Left cardiac atrium (tissue), 4 donors: ENCODE data around the gene ATP13A4. TPM values are rescaled to one million over a fixed set of nuclear protein-coding genes. Genes with fewer than 3 reads are reported as not detected.
A peak's percentile ranks its signal among the peaks of the same experiment; 100 is the strongest.

Experiments used
- ATAC-seq, 2 donors: fragments of 200-7000 bp; cut with Tn5 transposase; one replicate each; pipeline ENCODE4 v1.9.1; 2020; ENCODE audit warnings: mild to moderate bottlenecking in 2 of 2, moderate library complexity in 2 of 2
- DNase-seq: peaks from one replicate; pipeline ENCODE4 v3.0.0-alpha.2; 2020
- intact Hi-C, 2 donors: fragments of 100-400 bp; cut with DNase I; formaldehyde crosslinking; loops; one replicate each; pipeline versions ENCODE4 v1.14.1 to v1.15.1; 2022 to 2023
- long read RNA-seq: library from polyadenylated mRNA; unstranded; transcript quantifications from one replicate; pipeline ENCODE4 v2.0.0, GENCODE V29; 2021
- total RNA-seq, 2 donors: library from RNA; stranded (reverse); fragmentation: NEBNext Ultra II Directional; extraction: Animal tissue kit (Norgen Biotek cat#: 25700); gene quantifications; one replicate each; pipeline ENCODE4 v1.2.1, GENCODE V29; 2021
- donor health status: DM: no; HTN: yes; CAD: no.
- donor health status: DM: no; HTN: yes; CAD: no; lungs with severe emphysema.
- donor health status: DM: yes; HTN: yes; CAD: no.
- donor health status: Dilated cardiomyopathy.

The ATP13A4 gene, protein sequence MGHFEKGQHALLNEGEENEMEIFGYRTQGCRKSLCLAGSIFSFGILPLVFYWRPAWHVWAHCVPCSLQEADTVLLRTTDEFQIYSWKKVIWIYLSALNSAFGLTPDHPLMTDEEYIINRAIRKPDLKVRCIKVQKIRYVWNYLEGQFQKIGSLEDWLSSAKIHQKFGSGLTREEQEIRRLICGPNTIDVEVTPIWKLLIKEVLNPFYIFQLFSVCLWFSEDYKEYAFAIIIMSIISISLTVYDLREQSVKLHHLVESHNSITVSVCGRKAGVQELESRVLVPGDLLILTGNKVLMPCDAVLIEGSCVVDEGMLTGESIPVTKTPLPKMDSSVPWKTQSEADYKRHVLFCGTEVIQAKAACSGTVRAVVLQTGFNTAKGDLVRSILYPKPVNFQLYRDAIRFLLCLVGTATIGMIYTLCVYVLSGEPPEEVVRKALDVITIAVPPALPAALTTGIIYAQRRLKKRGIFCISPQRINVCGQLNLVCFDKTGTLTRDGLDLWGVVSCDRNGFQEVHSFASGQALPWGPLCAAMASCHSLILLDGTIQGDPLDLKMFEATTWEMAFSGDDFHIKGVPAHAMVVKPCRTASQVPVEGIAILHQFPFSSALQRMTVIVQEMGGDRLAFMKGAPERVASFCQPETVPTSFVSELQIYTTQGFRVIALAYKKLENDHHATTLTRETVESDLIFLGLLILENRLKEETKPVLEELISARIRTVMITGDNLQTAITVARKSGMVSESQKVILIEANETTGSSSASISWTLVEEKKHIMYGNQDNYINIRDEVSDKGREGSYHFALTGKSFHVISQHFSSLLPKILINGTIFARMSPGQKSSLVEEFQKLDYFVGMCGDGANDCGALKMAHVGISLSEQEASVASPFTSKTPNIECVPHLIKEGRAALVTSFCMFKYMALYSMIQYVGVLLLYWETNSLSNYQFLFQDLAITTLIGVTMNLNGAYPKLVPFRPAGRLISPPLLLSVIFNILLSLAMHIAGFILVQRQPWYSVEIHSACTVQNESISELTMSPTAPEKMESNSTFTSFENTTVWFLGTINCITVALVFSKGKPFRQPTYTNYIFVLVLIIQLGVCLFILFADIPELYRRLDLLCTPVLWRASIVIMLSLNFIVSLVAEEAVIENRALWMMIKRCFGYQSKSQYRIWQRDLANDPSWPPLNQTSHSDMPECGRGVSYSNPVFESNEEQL
- under 1 TPM; 0.29 to 0.47 TPM for total RNA-seq
- long read RNA-seq, result 0 reads

DNA sequence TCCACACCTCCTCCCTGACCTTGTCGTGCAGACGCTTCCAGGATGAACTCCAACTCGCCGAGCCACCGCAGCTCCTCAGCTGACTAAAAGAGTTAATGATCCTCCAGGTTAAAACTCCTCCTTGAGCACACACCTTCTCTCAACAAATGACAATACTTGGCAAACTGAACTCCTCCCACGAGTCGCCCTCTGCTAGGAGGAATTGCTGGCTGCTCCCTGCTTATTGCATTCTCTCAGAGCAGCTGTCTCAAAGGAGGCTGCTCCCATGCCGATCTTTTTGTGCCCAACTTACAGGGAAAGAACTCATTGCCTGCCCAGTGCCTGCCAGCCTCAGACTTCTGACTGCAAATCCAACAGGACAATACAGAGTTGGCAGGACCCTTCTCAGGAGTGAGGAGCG lies at the start of gene ATP13A4:
ATP13A4 (minus strand) TSS at position 85 of the 400 bp plus-strand sequence. CDS start 96 bp downstream, outside the sequence.
- intact Hi-C loops, result no loop called here
- ATAC-seq, result no peak
- DNase-seq, result no peak

DNA sequence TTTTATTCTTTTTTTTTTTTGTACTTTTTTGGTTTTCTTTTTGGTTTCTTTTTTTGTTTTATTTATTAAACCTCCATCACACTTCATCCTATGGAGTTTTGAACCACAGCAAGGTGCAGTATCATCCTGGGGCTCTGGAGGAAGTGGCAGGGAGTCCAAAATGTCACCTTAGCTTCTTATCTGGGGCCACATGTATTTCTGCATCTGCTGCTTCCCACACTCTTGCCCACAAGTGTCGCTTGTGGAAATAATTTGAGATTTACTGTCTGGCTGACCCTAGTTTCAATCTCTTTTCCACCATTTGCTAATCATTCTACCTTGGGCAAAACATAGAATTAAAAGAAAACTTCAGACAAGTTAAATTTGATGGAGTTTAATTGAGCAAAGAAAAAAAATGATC lies 44.7 kb upstream of the ATP13A4 start:
- intact Hi-C loops, result no loop called here
- DNase-seq (no peak), ATAC-seq (no peak)

DNA sequence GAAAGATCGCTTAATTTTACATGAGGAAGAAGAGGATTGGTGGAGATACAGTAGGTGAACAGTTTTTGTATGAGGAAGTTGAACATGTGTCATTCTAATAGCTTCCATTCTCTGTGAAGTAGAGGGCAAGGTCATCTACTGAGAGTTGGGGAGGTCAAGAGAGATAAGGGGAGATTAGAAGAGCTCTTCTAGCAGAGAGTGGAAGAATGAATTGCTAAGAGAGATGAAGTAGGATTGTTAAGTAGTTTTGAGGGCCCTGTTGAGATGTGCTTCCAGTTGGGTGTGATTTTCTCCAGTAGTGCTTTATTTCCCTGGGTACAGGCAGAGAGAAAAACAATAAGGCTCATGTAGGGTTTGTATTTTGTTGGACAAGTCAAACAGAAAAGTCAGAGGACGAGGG lies 43.5 kb upstream of the ATP13A4 start:
- intact Hi-C loops, result no loop called here
- no peak for DNase-seq
- no peak for ATAC-seq

DNA sequence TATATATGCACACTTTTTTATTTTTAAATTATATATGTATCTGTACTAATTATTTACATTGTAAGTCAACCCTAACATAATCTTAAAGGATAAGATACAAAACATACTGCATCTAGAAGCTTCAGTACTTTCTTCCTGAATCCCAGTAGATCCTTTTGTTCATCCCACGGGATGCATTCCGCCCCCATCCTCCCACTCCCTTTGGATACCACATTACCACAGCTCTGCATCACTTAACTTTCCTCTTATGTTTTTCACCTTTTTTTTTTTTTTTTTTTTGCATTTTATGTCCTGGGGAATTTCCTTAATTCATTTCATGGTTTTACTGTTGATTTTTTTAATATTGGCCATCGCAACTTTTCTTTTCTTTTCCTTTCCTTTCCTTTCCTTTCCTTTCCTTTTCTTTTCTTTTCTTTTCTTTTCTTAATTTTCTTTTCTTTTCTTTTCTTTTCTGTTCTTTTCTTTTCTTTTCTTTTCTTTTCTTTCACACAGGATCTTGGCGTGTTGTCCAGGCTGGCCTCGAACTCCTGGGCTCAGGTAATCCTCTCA lies 41.3 kb upstream of the ATP13A4 start:
- intact Hi-C loops, result no loop called here
- DNase-seq (no peak), ATAC-seq (no peak)

DNA sequence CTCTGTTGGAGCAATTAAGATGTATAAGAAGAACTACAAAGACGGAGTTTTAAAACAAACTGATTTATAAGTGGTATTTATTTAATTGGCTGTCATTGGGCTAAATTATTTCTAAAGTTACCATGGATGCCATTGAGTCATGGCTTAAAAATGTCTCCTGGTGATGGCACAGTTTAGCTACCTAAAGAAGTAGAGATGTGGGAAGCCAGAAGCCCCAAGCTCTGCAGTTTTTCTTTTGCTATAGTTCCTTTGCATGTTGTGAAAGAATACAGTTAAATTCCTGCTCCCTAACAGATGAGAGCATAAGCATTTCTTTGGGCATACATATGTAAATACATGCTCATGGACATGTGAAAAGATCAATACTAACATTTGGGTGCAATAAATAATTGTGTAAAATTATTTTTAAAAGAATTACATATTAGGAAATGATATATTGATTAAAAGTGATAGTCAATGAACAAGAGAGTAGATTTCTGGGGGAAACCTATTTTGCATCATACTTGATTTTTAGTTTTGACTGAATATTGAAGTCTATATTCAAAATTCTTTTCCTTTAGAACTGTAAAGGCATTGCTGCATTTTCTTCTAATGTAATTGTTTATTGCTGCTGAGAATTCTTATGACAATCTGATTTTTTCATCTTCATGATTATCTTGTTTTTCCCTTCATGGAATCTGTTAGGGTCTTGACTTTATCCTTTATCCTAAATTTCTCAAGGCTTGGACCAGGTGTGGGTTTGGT lies 40.4 kb upstream of the ATP13A4 start:
- ATAC-seq (no peak), DNase-seq (no peak)
- intact Hi-C loops, result no loop called here

DNA sequence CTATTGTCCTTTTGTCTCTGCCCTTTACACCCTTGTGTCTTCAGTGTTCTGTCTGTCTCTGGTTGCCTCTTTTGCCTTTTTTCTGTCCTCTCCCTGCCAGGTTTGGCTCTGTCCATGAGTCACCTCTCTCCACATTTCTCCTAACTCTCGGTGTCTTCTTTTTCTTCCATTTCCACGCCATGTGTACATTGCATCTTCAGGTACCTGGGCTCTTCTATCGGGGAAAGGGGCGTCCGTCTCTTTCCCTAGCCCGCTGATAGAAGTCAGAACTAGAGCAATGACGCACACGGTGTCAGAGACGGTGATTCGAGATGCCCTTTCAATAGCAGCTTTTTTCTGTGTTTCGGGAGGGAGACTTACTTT lies 39.0 kb upstream of the ATP13A4 start:
- intact Hi-C loops, result no loop called here
- no peak for DNase-seq
- ATAC-seq, result peak in 1 of 2 donors; percentile 21

DNA sequence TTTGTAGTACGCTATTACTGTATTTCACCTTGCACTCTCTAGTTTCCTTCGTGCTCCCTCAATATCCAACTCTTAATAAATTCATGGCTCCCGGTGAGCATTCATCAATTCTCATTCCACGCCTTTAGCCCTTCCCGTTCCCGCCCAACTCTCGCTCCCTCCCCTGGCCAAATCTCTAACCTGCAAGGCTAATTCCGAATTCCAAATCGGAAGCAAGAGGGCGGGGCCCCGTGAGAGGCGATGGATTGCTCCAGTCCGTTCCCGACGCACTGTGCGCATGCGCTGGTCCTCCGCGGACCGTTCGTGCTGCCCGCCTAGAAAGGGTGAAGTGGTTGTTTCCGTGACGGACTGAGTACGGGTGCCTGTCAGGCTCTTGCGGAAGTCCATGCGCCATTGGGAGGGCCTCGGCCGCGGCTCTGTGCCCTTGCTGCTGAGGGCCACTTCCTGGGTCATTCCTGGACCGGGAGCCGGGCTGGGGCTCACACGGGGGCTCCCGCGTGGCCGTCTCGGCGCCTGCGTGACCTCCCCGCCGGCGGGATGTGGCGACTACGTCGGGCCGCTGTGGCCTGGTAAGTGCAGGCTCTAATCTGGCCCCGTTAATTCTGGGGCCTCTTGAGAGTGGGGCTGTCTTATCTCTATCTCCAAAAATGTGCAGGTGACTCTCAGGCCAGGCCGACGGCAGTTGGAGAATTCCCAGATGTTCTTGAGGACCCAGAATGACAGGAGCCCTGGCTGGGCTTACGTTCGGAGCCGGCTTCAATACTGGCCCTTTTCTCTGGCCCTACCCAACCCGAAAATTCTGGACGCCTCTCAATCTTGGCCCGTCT lies 38.4 kb upstream of the ATP13A4 start, which contains the start of gene OPA1:
OPA1 (plus strand) TSS at position 368 of the 827 bp plus-strand sequence; CDS start at position 538, 170 bp downstream.
- ATAC-seq (peak; percentile 98 to 99), DNase-seq (peak; percentile 99)
- intact Hi-C loops, result no loop called here

DNA sequence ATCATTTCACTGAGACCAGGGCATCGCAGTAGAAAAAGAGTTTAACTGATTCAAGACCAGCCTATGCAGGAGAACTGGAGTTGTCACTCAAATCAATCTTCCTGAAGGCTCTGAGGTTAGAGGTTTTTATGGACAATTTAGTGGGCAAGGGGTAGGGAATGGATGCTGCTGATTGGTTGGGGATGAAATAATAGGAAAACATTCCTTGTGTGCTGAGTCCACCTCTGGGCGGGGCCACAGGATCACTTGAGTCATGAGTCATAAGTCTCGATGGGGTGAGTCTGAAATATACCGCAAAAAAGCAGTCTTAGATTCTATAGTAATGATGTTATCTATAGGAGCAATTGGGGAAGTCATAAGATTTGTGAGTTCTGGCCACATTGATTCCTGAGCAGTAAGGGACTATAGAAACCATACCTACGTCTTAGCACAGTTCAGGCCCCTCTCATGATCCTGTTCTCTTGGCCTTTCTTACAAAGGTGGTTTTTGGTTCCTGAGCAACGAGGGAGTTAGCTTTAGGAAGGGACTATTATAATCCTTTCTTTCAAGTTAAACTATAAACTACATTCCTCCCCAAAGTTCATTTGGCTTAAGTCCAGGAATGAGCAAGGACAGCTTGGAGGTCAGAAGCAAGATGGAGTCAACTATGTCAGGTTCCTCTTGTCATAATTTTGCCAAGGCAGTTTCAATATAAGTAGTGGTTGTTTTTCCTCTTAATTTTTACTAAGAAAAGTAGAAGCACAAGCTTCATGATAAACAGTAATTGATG lies 35.6 kb upstream of the ATP13A4 start:
- ATAC-seq (no peak), DNase-seq (no peak)
- intact Hi-C loops, result no loop called here

DNA sequence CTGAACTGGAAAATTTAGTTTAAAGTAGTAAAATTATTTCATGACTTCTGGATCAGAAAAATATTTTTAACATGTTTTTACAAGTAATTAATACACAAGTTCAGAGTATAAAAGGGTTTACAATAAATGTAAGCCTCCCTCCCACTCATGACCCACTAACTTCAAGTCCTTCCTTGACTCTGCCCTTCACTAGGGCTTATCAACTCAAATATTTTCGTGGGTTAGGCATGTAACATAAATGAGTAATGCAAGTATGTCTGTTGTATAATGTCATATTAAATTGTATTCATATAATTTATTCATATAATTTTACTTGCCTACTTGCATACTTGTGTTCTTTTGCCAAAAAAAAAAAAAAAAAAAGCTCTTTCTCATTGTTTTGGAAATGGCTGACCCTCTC lies 34.9 kb upstream of the ATP13A4 start:
- ATAC-seq (no peak), DNase-seq (no peak)
- intact Hi-C loops, result no loop called here

DNA sequence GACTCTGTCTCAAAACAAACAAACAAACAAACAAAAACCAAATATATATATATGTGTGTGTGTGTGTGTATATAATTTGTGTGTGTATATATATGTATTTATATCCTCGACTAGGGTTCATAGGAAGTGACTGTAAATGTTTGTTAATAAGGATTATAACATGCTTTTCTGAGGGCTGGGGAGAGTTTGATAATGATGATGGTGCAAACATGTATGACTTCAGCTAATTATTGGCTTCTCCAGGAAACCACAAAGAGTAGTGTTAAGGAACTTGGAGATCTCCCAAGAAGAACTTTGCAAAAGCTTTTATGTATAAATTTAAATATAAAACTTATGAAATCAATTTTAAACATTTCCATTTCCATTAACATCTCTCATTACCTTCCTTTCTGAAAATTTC lies 34.4 kb upstream of the ATP13A4 start:
- no peak for ATAC-seq
- DNase-seq, result no peak
- intact Hi-C loops, result no loop called here

DNA sequence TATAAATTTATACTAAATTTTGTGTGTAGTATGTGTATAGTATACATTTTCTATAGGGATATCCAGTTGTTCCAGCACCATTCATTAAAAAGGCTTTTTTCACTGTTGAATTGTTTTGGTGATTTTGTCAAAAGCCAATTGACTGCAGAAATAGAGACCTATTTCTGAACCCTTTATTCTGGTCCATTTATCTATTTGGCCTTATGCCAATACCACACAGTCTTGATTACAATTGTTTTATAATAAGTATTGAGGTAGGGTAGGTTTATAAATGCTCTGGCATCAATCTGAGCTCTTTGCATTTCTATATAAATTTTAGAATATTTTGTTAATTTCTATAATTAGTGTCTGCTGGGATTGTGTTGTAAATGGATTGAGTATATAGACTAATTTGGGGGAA lies 31.8 kb upstream of the ATP13A4 start:
- no peak for ATAC-seq
- no peak for DNase-seq
- intact Hi-C loops, result no loop called here

DNA sequence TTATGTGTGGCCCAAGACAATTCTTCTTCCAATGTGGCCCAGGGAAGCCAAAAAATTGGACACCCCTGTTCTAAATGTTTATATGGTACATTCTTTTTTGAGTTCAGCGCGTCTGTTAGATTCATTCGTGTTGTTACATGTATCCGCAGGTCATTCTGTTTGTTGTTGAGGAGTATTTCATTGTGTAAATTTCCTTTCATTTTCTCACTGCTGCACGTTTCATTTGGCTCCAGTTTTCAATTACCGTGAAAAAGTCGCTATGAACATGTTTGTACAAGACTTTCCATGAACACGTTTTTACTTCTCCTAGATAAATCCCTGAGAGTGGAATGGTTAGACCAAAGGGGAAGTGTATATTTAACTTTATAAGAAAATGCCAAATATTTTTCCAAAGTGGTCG lies 30.8 kb upstream of the ATP13A4 start:
- DNase-seq (no peak), ATAC-seq (no peak)
- intact Hi-C loops, result no loop called here

DNA sequence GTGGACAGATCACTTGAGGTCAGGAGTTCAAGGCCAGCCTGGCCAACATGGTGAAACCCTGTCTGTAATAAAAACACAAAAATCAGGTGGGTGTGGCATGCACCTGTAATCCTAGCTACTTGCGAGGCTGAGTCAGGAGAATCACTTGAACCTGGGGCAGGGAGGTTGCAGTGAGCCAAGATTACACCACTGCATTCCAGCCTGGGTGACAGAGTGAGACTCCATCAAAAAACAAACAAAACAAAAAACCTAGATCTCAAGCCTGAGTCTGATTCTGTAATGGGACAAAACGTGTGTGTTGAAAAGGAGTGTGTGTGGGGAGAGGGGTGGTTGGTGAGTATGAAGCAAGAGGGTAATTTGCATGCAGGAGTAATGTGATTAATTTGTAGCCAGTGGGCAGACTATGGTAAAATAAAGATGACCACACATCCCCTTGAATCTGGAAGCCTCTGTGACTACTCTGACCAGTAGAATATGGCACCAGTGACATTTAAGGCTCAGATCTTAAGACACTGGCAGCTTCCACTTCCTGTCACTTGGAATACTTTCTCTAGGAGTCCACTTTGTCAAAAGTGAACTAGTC lies 19.9 kb upstream of the ATP13A4 start:
- ATAC-seq, result no peak
- DNase-seq, result no peak
- intact Hi-C loops, result loop anchor here (5.0 to 10.0 kb wide), 3 partner anchors 110 to 757 kb away; no protein-coding TSS in a partner anchor

DNA sequence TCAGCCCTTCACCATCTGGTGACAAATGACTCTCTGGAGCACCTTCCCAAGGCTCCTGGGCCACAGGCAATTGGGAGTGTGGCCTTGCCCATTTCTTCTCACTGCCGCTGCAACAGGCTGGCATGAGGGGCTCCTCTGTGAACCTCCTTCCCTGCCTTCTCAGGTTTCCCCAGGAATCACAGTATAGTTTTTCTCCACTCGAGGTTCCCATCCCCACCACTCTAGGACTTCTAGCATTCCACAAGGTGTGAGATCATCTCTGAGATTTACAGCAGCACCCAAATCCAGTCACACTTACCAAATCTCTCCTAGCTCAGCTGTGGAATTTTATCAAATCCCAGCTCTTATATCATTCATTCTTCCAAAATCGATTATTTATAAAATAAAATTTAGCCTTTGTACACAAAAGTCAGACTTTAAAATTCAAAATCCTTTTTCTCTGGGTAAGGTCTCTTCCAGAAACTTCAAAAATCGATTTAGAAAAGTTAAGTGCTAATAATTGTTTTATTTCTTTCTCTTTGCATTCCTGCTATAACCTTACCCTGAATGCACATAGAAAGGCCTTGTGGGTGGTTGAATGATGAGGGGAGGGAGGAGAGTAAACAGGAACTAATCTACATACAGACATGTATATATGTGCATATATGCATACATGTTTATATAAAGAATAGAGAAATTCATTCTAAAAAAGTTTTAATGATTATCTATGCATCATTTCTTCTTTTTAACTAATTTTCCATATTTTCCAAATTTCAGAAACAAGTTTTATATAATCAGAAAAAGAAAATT lies 18.9 kb upstream of the ATP13A4 start:
- DNase-seq (no peak), ATAC-seq (no peak)
- intact Hi-C loops, result loop anchor here (2.0 to 10.0 kb wide), 4 partner anchors 109 to 761 kb away; no protein-coding TSS in a partner anchor

DNA sequence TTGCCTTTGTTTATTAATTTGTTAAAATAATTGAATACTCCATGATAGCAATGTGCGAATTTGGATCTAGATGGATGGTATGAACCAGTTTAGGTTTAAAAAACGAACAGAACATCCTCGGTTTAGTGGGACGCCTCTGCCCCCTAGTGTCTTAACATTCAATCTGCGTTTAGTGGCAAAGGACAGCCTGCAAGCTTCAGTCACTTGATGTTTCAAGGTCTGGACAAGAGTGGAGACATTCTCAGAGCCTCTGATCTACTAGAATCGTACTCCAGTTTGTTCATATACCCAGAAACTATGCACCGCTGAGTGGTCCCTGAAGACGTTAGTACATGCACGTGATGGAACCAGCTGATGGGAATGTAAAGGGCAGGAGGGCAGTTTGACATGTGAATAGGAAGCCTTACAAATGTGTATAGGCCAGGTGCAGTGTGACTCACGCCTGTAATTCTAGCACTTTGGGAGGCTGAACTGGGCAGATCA lies 17.8 kb upstream of the ATP13A4 start:
- ATAC-seq (peak; percentile 71 to 80), DNase-seq (peak; percentile 30)
- intact Hi-C loops, result loop anchor here (2.0 to 10.0 kb wide), 4 partner anchors 108 to 760 kb away; no protein-coding TSS in a partner anchor
